Measurements from ENCODE around the gene KRTCAP2. TPM values are rescaled to one million over a fixed set of nuclear protein-coding genes. Genes with fewer than 3 reads are reported as not detected.

KRTCAP2 gene
- polyA plus RNA-seq, 1 donor (not counting 4 experiments of a cell fraction or from before 2014, with no cell fraction given) = 127 TPM

DNA sequence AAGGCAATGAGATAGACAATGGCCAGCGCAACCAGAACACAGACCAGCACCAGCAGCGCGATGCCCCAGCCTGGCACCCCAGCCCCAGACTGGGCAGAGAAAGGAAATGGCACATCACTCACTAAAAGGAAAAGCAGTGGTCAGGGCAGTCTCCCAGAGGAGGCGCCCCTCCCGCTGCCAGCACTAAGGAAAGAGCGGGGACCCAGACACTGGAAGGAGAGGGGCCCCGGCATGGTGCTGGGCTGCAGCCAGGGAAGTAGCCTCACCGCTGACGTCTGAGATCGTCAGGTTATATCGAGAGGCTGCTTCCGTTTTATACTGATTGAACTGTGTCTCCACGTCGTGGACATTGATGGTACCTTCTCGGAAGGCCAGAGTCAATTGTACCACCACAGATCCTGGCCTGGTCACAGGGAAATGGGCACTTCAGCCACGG lies 14.4 kb upstream of the KRTCAP2 start:
- FAIRE-seq = no peak
- Histone ChIP-seq H2AFZ (ENCODE audit: control insufficient read depth, low read length) (no peak overlapping the region), H3K4me1 (ENCODE audit: control insufficient read depth, extremely low read depth, insufficient read depth, low read length) (peaks cover 5% of the 10 kb centered on the region), H3K27ac (ENCODE audit: control insufficient read depth, insufficient read depth, low read length) (no peak overlapping the region), H3K4me3 (ENCODE audit: control insufficient read depth in 2 of 3, extremely low read depth in 1 of 3, insufficient read depth in 2 of 3, low read depth in 1 of 3, low read length in 3 of 3) (no peak overlapping the region), H4K20me1 (ENCODE audit: control insufficient read depth, extremely low read depth, insufficient read depth, low read length) (no peaks in the 10 kb centered on the region), H3K27me3 (ENCODE audit: control insufficient read depth, extremely low read depth, insufficient read depth, low read length) (no peaks in the 10 kb centered on the region), H3K79me2 (ENCODE audit: control insufficient read depth, insufficient read depth, low read length) (no peaks in the 10 kb centered on the region), H3K9me1 (ENCODE audit: control insufficient read depth, extremely low read depth, insufficient read depth, low read length) (no peaks in the 10 kb centered on the region), H3K36me3 (ENCODE audit: control insufficient read depth in 2 of 2, extremely low read depth in 1 of 2, insufficient read depth in 2 of 2, low read length in 2 of 2) (no peaks in the 10 kb centered on the region), H3K9ac (ENCODE audit: control insufficient read depth, extremely low read depth, insufficient read depth, low read length) (no peak overlapping the region), H3K4me2 (ENCODE audit: control insufficient read depth, extremely low read depth, insufficient read depth, low read depth, low read length) (no peak overlapping the region), H3K9me3 (ENCODE audit: control insufficient read depth, low read depth, low read length) (no peaks in the 10 kb centered on the region)
- dilution Hi-C loops (cut with MboI; ENCODE audit: extremely low pct_ligation_motif_present, low sequenced_read_pairs) = no loop called here
- DNase-seq (ENCODE audit: low read depth, low spot score) = no peak
- TF ChIP-seq, protein P1, sequence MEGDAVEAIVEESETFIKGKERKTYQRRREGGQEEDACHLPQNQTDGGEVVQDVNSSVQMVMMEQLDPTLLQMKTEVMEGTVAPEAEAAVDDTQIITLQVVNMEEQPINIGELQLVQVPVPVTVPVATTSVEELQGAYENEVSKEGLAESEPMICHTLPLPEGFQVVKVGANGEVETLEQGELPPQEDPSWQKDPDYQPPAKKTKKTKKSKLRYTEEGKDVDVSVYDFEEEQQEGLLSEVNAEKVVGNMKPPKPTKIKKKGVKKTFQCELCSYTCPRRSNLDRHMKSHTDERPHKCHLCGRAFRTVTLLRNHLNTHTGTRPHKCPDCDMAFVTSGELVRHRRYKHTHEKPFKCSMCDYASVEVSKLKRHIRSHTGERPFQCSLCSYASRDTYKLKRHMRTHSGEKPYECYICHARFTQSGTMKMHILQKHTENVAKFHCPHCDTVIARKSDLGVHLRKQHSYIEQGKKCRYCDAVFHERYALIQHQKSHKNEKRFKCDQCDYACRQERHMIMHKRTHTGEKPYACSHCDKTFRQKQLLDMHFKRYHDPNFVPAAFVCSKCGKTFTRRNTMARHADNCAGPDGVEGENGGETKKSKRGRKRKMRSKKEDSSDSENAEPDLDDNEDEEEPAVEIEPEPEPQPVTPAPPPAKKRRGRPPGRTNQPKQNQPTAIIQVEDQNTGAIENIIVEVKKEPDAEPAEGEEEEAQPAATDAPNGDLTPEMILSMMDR (optimal IDR thresholded peaks at IDR 0.05 in 1 of 3, IDR thresholded peaks at IDR 0.05 in 1 of 3, conservative IDR thresholded peaks at IDR 0.05 in 1 of 3; ENCODE audit: extremely low read depth in 1 of 3, insufficient read depth in 2 of 3, low read length in 3 of 3) = no peak
- TF ChIP-seq EZH2 (IDR thresholded peaks at IDR 0.05; ENCODE audit: low read length) = no peak

DNA sequence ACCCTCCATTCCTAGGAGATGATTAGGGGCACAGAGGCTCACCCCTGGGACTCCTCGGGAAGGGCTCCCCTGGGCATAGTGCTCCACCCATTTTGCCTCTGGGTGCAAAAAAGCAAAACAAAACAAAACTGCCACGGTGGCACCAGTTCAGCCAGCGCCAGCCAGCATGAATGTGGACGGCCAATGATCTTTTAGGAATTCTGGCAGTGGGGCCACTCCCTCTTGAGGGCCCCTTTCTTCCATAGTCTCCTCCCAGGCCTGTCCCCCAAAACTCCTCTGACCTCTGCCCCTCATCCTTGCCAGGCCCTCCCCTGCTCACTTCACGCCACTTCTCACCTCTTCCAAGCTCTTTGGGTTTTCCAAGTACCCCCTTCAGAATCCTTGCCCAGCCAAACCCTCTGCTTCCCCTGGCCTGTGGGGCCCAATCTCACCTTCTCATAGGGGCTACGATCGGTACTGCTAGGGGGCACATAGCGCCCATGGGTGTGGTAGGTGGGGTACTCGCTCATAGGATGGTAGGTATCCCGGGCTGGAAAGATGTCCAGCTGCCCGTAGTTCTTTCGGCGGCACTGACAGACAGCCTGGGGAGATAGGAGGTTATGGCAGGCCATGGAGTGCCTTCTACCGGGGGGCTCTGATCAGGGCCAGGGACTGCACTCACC lies 13.8 kb upstream of the KRTCAP2 start:
- Histone ChIP-seq H3K9me1 (ENCODE audit: control insufficient read depth, extremely low read depth, insufficient read depth, low read length) (no peaks in the 10 kb centered on the region), H3K4me1 (ENCODE audit: control insufficient read depth, extremely low read depth, insufficient read depth, low read length) (peaks cover 5% of the 10 kb centered on the region), H3K27ac (ENCODE audit: control insufficient read depth, insufficient read depth, low read length) (no peak overlapping the region), H3K9me3 (ENCODE audit: control insufficient read depth, low read depth, low read length) (no peaks in the 10 kb centered on the region), H3K4me2 (ENCODE audit: control insufficient read depth, extremely low read depth, insufficient read depth, low read depth, low read length) (no peak overlapping the region), H4K20me1 (ENCODE audit: control insufficient read depth, extremely low read depth, insufficient read depth, low read length) (no peaks in the 10 kb centered on the region), H3K9ac (ENCODE audit: control insufficient read depth, extremely low read depth, insufficient read depth, low read length) (no peak overlapping the region), H3K27me3 (ENCODE audit: control insufficient read depth, extremely low read depth, insufficient read depth, low read length) (no peaks in the 10 kb centered on the region), H2AFZ (ENCODE audit: control insufficient read depth, low read length) (no peak overlapping the region), H3K4me3 (ENCODE audit: control insufficient read depth in 2 of 3, extremely low read depth in 1 of 3, insufficient read depth in 2 of 3, low read depth in 1 of 3, low read length in 3 of 3) (no peak overlapping the region), H3K79me2 (ENCODE audit: control insufficient read depth, insufficient read depth, low read length) (no peaks in the 10 kb centered on the region), H3K36me3 (ENCODE audit: control insufficient read depth in 2 of 2, extremely low read depth in 1 of 2, insufficient read depth in 2 of 2, low read length in 2 of 2) (no peaks in the 10 kb centered on the region)
- dilution Hi-C loops (cut with MboI; ENCODE audit: extremely low pct_ligation_motif_present, low sequenced_read_pairs) = no loop called here
- TF ChIP-seq EZH2 (IDR thresholded peaks at IDR 0.05; ENCODE audit: low read length) = no peak
- TF ChIP-seq, protein P1 (optimal IDR thresholded peaks at IDR 0.05 in 1 of 3, IDR thresholded peaks at IDR 0.05 in 1 of 3, conservative IDR thresholded peaks at IDR 0.05 in 1 of 3; ENCODE audit: extremely low read depth in 1 of 3, insufficient read depth in 2 of 3, low read length in 3 of 3) = no peak
- FAIRE-seq (no peak), DNase-seq (ENCODE audit: low read depth, low spot score) (no peak)

Data from keratinocyte (primary cell).